ENCODE data around the gene PCDHGA12.

GRCh38 chr5:141465351-141465750, 35.0 kb downstream of the PCDHGA12 start:
- TF ChIP-seq KLF10 (tag by site-specific recombination; IDR thresholded peaks at IDR 0.05) (no peak), CTCF (tag by site-specific recombination; IDR thresholded peaks at IDR 0.05) (no peak), ZNF707 (tag by site-specific recombination; IDR thresholded peaks at IDR 0.05) (no peak)

Measured in HEK293 (cell line).